IPS DF 6.9 (cell line): ENCODE results near the gene NADK.

Source experiments
- DNase-seq: peaks from one replicate; pipeline ENCODE4 v3.0.0-alpha.2; 2013; ENCODE audit warnings: low read depth, low spot score
- H3K27ac ChIP-seq: one replicate; pipeline ENCODE4 v1.5.1; 2013; ENCODE audit warnings: low read length, control low read depth
- H3K27me3 ChIP-seq: 2 replicates; pipeline ENCODE4 v1.6.1; 2013; ENCODE audit warnings: mild to moderate bottlenecking, low read length; ENCODE audit not compliant: control insufficient read depth, insufficient read depth
- H3K36me3 ChIP-seq: 2 replicates; pipeline ENCODE4 v1.6.1; 2013; ENCODE audit warnings: low read length; ENCODE audit not compliant: control insufficient read depth, insufficient read depth
- H3K4me1 ChIP-seq: 2 replicates; pipeline ENCODE4 v1.6.1; 2013; ENCODE audit warnings: low read length; ENCODE audit not compliant: control insufficient read depth, insufficient read depth
- H3K4me3 ChIP-seq: 2 replicates; pipeline ENCODE4 v1.5.1; 2013; ENCODE audit warnings: mild to moderate bottlenecking, low read length
- H3K9me3 ChIP-seq: 2 replicates; pipeline ENCODE4 v1.6.1; 2013; ENCODE audit warnings: low read length, inconsistent platforms; ENCODE audit not compliant: control insufficient read depth, insufficient read depth
- WGBS: extraction: QIAGEN DNeasy Blood & Tissue Kit; methylation state at CpG from one replicate; pipeline ENCODE4 v1.1.7; 2013; ENCODE audit warnings: mixed read lengths, missing lambda C conversion rate; ENCODE audit not compliant: insufficient read length, insufficient coverage; 5-methylcytosine and 5-hydroxymethylcytosine counted together

The NADK gene

GRCh38 chr1:1785666-1786065, 7.4 kb upstream of the NADK start:
- DNase-seq: no peak
- peaks cover 26% of the 10 kb centered on the region for H3K36me3 ChIP-seq

GRCh38 chr1:1784933-1785332, 6.7 kb upstream of the NADK start:
- Histone ChIP-seq H3K27me3 (no peaks in the 10 kb centered on the region), H3K36me3 (peaks cover 22% of the 10 kb centered on the region), H3K9me3 (no peaks in the 10 kb centered on the region), H3K27ac (no peak overlapping the region), H3K4me1 (peaks cover 8% of the 10 kb centered on the region), H3K4me3 (no peak overlapping the region)
- DNase-seq: no peak
- WGBS: no CpG with 5 or more reads among the region's 13 CpGs

More at GRCh38 chr1:1785666-1786065, 7.4 kb upstream of the NADK start:
- H3K27ac ChIP-seq: no peak overlapping the region
- no peaks in the 10 kb centered on the region for H3K9me3 ChIP-seq
- H3K27me3 ChIP-seq: no peaks in the 10 kb centered on the region
- H3K4me3 ChIP-seq: no peak overlapping the region
- H3K4me1 ChIP-seq: peaks cover 4% of the 10 kb centered on the region
- no CpG with 5 or more reads among the region's 10 CpGs for WGBS

- no CpG with 5 or more reads among the region's 8 CpGs for WGBS
- Histone ChIP-seq H3K36me3 (peaks cover 14% of the 10 kb centered on the region), H3K27ac (no peak overlapping the region), H3K27me3 (no peaks in the 10 kb centered on the region), H3K4me3 (no peak overlapping the region), H3K9me3 (no peaks in the 10 kb centered on the region), H3K4me1 (peaks cover 8% of the 10 kb centered on the region)
- DNase-seq: no peak
These were observed 5.0 kb upstream of the NADK start for GRCh38 chr1:1783320-1783719.

GRCh38 chr1:1782399-1783221, 4.3 kb upstream of the NADK start:
- DNase-seq: no peak
- WGBS: no CpG with 5 or more reads among the region's 36 CpGs

GRCh38 chr1:1781526-1781903, 3.2 kb upstream of the NADK start:
- DNase-seq: no peak
- WGBS: no CpG with 5 or more reads among the region's 7 CpGs
- H3K4me1 ChIP-seq: peaks cover 10% of the 10 kb centered on the region
- H3K36me3 ChIP-seq: 0 out of 2 replicates have a peak, but pooled peaks cover 2% of the 10 kb centered on the region
- no peak overlapping the region for H3K27ac ChIP-seq
- no peaks in the 10 kb centered on the region for H3K9me3 ChIP-seq
- no peak overlapping the region for H3K4me3 ChIP-seq
- H3K27me3 ChIP-seq: no peaks in the 10 kb centered on the region

More at GRCh38 chr1:1782399-1783221, 4.3 kb upstream of the NADK start:
- peaks cover 10% of the 10 kb centered on the region for H3K36me3 ChIP-seq
- H3K9me3 ChIP-seq: no peaks in the 10 kb centered on the region
- no peaks in the 10 kb centered on the region for H3K27me3 ChIP-seq
- H3K4me3 ChIP-seq: peak overlapping the region; percentile 6; the same call in 1 of the 2 replicates
- H3K4me1 ChIP-seq: peaks cover 8% of the 10 kb centered on the region
- no peak overlapping the region for H3K27ac ChIP-seq

- DNase-seq: no peak
- no peaks in the 10 kb centered on the region for H3K36me3 ChIP-seq
- peak overlapping the region; percentile 2 for H3K27ac ChIP-seq
- H3K9me3 ChIP-seq: no peaks in the 10 kb centered on the region
- peaks cover 10% of the 10 kb centered on the region for H3K4me1 ChIP-seq
- no CpG with 5 or more reads among the region's 7 CpGs for WGBS
- no peaks in the 10 kb centered on the region for H3K27me3 ChIP-seq
- H3K4me3 ChIP-seq: no peak overlapping the region
These were observed 2.6 kb upstream of the NADK start for GRCh38 chr1:1780598-1781525.

GRCh38 chr1:1779691-1780597, 1.7 kb upstream of the NADK start:
- peaks cover 10% of the 10 kb centered on the region for H3K4me1 ChIP-seq

GRCh38 chr1:1779320-1779675, 1.0 kb upstream of the NADK start:
- Histone ChIP-seq H3K9me3 (no peaks in the 10 kb centered on the region), H3K27ac (no peak overlapping the region), H3K36me3 (no peaks in the 10 kb centered on the region), H3K4me3 (peak overlapping the region; percentile 87; the same call in 1 of the 2 replicates), H3K27me3 (no peaks in the 10 kb centered on the region), H3K4me1 (peaks cover 10% of the 10 kb centered on the region)
- no peak for DNase-seq
- WGBS: no CpG with 5 or more reads among the region's 11 CpGs

More at GRCh38 chr1:1779691-1780597, 1.7 kb upstream of the NADK start:
- DNase-seq: no peak
- H3K36me3 ChIP-seq: no peaks in the 10 kb centered on the region
- H3K4me3 ChIP-seq: peak overlapping the region; percentile 17; the same call in 1 of the 2 replicates
- H3K27me3 ChIP-seq: no peaks in the 10 kb centered on the region
- H3K27ac ChIP-seq: peak overlapping the region; percentile 2
- no peaks in the 10 kb centered on the region for H3K9me3 ChIP-seq
- no CpG with 5 or more reads among the region's 19 CpGs for WGBS

- Histone ChIP-seq H3K4me3 (peak overlapping the region; percentile 87; the same call in 1 of the 2 replicates), H3K36me3 (no peaks in the 10 kb centered on the region), H3K27ac (no peak overlapping the region), H3K4me1 (peaks cover 10% of the 10 kb centered on the region), H3K9me3 (no peaks in the 10 kb centered on the region), H3K27me3 (no peaks in the 10 kb centered on the region)
- WGBS: no CpG with 5 or more reads among the region's 68 CpGs
- no peak for DNase-seq
These were observed 521 bp upstream of the NADK start for GRCh38 chr1:1778663-1779319.
